Liver (tissue), 9 donors: ENCODE data around the gene MAP3K10. TPM values are rescaled to one million over a fixed set of nuclear protein-coding genes. Genes with fewer than 3 reads are reported as not detected.

Experiments used
- DNase-seq: peaks from one replicate; pipeline ENCODE4 v3.0.0-alpha.2; 2017; ENCODE audit warnings: low spot score
- H3K27ac ChIP-seq, 2 donors: one replicate each; pipeline ENCODE4 v1.7.0; 2013; ENCODE audit warnings: inconsistent platforms in 2 of 2, low read length in 2 of 2, control low read depth in 1 of 2, low read depth in 1 of 2, mild to moderate bottlenecking in 1 of 2
- H3K27me3 ChIP-seq, 4 donors: one replicate each; pipeline versions ENCODE4 v1.6.1 to v1.7.0; 2013; ENCODE audit warnings: low read length in 3 of 4, inconsistent platforms in 1 of 4, mild to moderate bottlenecking in 1 of 4, moderate library complexity in 1 of 4; ENCODE audit not compliant: control insufficient read depth in 4 of 4, insufficient read depth in 4 of 4
- H3K36me3 ChIP-seq, 4 donors: one replicate each; pipeline versions ENCODE4 v1.6.1 to v1.7.0; 2013; ENCODE audit warnings: low read length in 3 of 4, mild to moderate bottlenecking in 3 of 4, low read depth in 1 of 4, moderate library complexity in 1 of 4; ENCODE audit not compliant: control insufficient read depth in 4 of 4, insufficient read depth in 3 of 4
- H3K4me1 ChIP-seq, 4 donors: one replicate each; pipeline versions ENCODE4 v1.6.1 to v1.7.0; 2013; ENCODE audit warnings: low read length in 3 of 4, mild to moderate bottlenecking in 3 of 4, moderate library complexity in 1 of 4; ENCODE audit not compliant: control insufficient read depth in 4 of 4, insufficient read depth in 4 of 4
- H3K4me3 ChIP-seq, 3 donors: one replicate each; pipeline versions ENCODE4 v1.6.1 to v1.7.0; 2013; ENCODE audit warnings: low read length in 3 of 3, control low read depth in 1 of 3, low read depth in 1 of 3, mild to moderate bottlenecking in 1 of 3
- H3K9ac ChIP-seq, 2 donors: one replicate each; pipeline ENCODE4 v1.7.0; 2013; ENCODE audit warnings: low read length in 2 of 2, mild to moderate bottlenecking in 2 of 2, moderate library complexity in 2 of 2, control low read depth in 1 of 2, low read depth in 1 of 2
- H3K9me3 ChIP-seq, 4 donors: one replicate each; pipeline versions ENCODE4 v1.6.1 to v1.7.0; 2013; ENCODE audit warnings: low read length in 3 of 4; ENCODE audit not compliant: control insufficient read depth in 4 of 4
- FOXA2 ChIP-seq: IDR thresholded peaks from 2 replicates; pipeline ENCODE4 v1.6.1; 2016; ENCODE audit warnings: antibody characterized with exemption
- GABPA ChIP-seq, 2 donors: IDR thresholded peaks in 1 of 2; conservative IDR thresholded peaks in 1 of 2; 2 replicates each; pipeline ENCODE4 v1.6.1; 2016; ENCODE audit warnings: antibody characterized with exemption in 2 of 2, mild to moderate bottlenecking in 1 of 2, moderate library complexity in 1 of 2
- HNF4G ChIP-seq: IDR thresholded peaks from 2 replicates; pipeline ENCODE4 v1.6.1; 2016; ENCODE audit warnings: antibody characterized with exemption
- JUND ChIP-seq, 2 donors: IDR thresholded peaks; 2 replicates each; pipeline ENCODE4 v1.6.1; 2016; ENCODE audit warnings: antibody characterized with exemption in 2 of 2
- NR2F2 ChIP-seq: IDR thresholded peaks from 2 replicates; pipeline ENCODE4 v1.6.1; 2016; ENCODE audit warnings: antibody characterized with exemption
- RXRA ChIP-seq, 2 donors: IDR thresholded peaks; 2 replicates each; pipeline ENCODE4 v1.6.1; 2017 to 2018; ENCODE audit warnings: antibody characterized with exemption in 2 of 2, mild to moderate bottlenecking in 1 of 2
- SP1 ChIP-seq: IDR thresholded peaks from 2 replicates; pipeline ENCODE4 v1.6.1; 2018; ENCODE audit warnings: antibody characterized with exemption, mild to moderate bottlenecking
- TAF1 ChIP-seq: conservative IDR thresholded peaks from 2 replicates; pipeline ENCODE4 v1.6.1; 2016; ENCODE audit warnings: antibody characterized with exemption, mild to moderate bottlenecking
- YY1 ChIP-seq: IDR thresholded peaks from 2 replicates; pipeline ENCODE4 v1.6.1; 2016; ENCODE audit warnings: antibody characterized with exemption, mild to moderate bottlenecking
- WGBS: extraction: QIAGEN DNeasy Blood & Tissue Kit; methylation state at CpG from one replicate; pipeline ENCODE4 v1.1.7; 2013; 5-methylcytosine and 5-hydroxymethylcytosine counted together
- polyA plus RNA-seq, 2 donors: library from polyadenylated mRNA; stranded (reverse) in 1 of 2; unstranded in 1 of 2; fragments of 200-250 nt in 1 of 2; fragments of >200 nt in 1 of 2; fragmentation: Nextera tagmentation in 1 of 2; extraction: Ambion mirVana in 1 of 2; gene quantifications; one replicate each; pipeline versions ENCODE4 v1.2.1 to v1.2.3, GENCODE V29; 2013 to 2015
- total RNA-seq, 2 donors: library from RNA; depleted of rRNA; stranded (reverse); fragments of >200 nt; gene quantifications; one replicate each; pipeline ENCODE4 v1.2.3, GENCODE V29; 2014
- TF ChIP-seq, protein P1 (sequence below): IDR thresholded peaks from 2 replicates; pipeline ENCODE4 v1.6.1; 2016; ENCODE audit warnings: antibody characterized with exemption
- TF ChIP-seq, protein P2 (sequence below): fragments of 150-350 bp; IDR thresholded peaks from 2 replicates; pipeline ENCODE4 v1.5.1; 2017; ENCODE audit warnings: improper control_type of control experiment, low read depth, low read length; ENCODE audit not compliant: missing input control
- donor health status: healthy.
- donor health status: healthy.
- donor health status: healthy.
- donor health status: healthy.
- donor health status: healthy.

MAP3K10 gene
- total and polyA plus RNA-seq, 4 donors, result 0.65 to 3.9 (median 2.1) TPM

DNA sequence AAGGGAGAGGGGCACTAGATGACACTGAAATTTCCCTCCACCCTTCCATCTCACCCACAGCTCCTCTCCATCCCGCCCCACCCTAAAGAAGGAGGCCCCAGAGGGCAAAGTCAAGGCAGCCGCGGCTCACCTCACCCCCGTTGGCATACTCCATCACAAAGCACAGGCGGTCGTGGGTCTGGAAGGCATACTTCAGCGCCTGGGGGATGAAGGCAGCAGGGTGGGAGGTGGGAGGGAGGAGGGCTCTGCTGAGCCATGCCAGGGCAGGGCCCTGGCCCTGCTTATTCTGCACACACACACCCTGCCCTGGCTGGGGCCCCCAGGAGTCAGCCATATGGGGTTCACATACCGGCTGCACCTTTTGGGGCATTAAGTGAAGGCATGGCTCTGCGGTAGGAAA, 47.5 kb downstream of the MAP3K10 start (continued):
- TF ChIP-seq, protein P1, sequence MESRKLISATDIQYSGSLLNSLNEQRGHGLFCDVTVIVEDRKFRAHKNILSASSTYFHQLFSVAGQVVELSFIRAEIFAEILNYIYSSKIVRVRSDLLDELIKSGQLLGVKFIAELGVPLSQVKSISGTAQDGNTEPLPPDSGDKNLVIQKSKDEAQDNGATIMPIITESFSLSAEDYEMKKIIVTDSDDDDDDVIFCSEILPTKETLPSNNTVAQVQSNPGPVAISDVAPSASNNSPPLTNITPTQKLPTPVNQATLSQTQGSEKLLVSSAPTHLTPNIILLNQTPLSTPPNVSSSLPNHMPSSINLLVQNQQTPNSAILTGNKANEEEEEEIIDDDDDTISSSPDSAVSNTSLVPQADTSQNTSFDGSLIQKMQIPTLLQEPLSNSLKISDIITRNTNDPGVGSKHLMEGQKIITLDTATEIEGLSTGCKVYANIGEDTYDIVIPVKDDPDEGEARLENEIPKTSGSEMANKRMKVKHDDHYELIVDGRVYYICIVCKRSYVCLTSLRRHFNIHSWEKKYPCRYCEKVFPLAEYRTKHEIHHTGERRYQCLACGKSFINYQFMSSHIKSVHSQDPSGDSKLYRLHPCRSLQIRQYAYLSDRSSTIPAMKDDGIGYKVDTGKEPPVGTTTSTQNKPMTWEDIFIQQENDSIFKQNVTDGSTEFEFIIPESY, result no peak

DNA sequence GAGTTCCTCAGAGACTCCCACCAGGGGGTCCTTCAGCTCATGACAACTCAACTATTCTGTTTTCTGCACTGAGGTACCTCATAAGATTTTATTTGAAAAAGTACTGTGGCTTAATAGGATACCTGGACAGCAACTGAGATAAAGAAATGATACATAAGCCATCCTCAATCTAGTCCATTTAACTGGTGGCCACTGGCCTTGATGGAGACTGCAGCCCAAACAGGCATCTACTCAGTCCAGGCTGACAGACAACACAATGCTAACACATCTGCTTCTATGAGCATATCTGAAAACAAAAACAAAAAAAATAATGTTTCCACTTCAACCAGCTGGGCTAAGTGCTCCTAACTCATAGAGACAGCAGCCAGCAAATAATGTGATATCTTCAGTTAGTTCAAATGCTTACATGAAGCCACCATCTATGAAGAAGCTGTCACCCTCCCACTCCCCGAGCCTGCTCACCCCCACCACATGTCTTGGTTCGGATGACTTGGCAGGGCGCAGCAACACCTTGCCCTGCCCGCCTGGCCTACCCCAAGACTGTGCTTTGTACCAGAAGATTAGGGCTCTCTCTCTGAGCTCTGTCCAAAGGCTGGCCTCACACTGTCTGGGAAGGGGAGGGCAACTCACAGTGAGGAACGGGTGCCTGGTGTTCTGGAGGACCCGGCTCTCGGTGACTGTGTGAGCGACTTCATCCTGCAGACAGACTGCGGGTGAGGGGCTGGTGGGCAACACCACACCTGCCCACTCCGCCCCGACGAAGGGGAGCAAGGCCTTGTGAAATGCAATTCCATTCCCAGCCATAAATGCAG, 48.4 kb downstream of the MAP3K10 start:
- 96% methylated on average over 12 of the region's 12 CpGs for WGBS
- DNase-seq, result no peak
- Histone ChIP-seq H3K27me3 (no peaks in the 10 kb centered on the region), H3K4me3 (no peak overlapping the region), H3K36me3 (peaks cover 22 to 69% (median 45%) of the 10 kb centered on the region in 4 donors), H3K9ac (no peak overlapping the region), H3K4me1 (peaks cover 0 to 10% (median 2%) of the 10 kb centered on the region in 4 donors), H3K9me3 (no peaks in the 10 kb centered on the region), H3K27ac (no peak overlapping the region)
- no peak for TF ChIP-seq GABPA (IDR thresholded peaks at IDR 0.05 in 1 of 2, conservative IDR thresholded peaks at IDR 0.05 in 1 of 2)
- TF ChIP-seq RXRA (IDR thresholded peaks at IDR 0.05), result no peak
- TF ChIP-seq NR2F2, result no peak
- TF ChIP-seq JUND (IDR thresholded peaks at IDR 0.05), result no peak
- TF ChIP-seq SP1, result no peak
- no peak for TF ChIP-seq HNF4G
- TF ChIP-seq FOXA2, result no peak
- TF ChIP-seq, protein P2, sequence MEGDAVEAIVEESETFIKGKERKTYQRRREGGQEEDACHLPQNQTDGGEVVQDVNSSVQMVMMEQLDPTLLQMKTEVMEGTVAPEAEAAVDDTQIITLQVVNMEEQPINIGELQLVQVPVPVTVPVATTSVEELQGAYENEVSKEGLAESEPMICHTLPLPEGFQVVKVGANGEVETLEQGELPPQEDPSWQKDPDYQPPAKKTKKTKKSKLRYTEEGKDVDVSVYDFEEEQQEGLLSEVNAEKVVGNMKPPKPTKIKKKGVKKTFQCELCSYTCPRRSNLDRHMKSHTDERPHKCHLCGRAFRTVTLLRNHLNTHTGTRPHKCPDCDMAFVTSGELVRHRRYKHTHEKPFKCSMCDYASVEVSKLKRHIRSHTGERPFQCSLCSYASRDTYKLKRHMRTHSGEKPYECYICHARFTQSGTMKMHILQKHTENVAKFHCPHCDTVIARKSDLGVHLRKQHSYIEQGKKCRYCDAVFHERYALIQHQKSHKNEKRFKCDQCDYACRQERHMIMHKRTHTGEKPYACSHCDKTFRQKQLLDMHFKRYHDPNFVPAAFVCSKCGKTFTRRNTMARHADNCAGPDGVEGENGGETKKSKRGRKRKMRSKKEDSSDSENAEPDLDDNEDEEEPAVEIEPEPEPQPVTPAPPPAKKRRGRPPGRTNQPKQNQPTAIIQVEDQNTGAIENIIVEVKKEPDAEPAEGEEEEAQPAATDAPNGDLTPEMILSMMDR, result no peak
- no peak for TF ChIP-seq TAF1

DNA sequence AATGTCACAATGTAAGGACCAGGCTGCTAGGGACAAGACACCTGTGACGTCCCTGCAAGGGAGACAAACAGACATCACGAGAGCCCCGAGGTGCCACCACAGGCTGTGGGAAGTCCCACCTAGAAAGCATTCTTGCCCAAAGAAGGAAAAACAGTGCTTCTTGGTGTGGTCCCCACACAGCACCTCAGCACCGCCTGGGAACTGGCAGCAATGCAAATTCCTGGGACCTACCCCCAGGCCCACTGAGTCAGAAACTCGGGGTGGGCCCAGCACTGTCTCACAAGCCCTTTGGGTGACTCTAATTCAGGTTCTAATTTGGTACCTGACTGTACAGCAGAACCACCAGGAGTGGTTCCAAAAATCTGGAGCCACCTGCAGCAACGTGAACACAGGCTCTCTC, 49.1 kb downstream of the MAP3K10 start:
- Histone ChIP-seq H3K27me3 (no peaks in the 10 kb centered on the region), H3K4me1 (peaks cover 0 to 11% (median 2%) of the 10 kb centered on the region in 4 donors), H3K36me3 (peaks cover 21 to 62% (median 42%) of the 10 kb centered on the region in 4 donors), H3K27ac (no peak overlapping the region), H3K9ac (no peak overlapping the region), H3K4me3 (no peak overlapping the region), H3K9me3 (no peaks in the 10 kb centered on the region)
- DNase-seq, result no peak
- TF ChIP-seq RXRA (IDR thresholded peaks at IDR 0.05) (no peak), YY1 (no peak), TAF1 (no peak), SP1 (no peak)
- TF ChIP-seq, protein P1, result no peak
- WGBS, result 94% methylated on average over 6 of the region's 6 CpGs
